ENCODE measurements around the gene COL27A1.
"Not testable (repeated sequence)": the region's sequence is repeated elsewhere in the genome, so short reads cannot be mapped to it uniquely, and the experiment has no call there.

Gene COL27A1

GRCh38 chr9:114311571-114312512 is 156.5 kb downstream of the COL27A1 start:
- no peak for DNase-seq

- DNase-seq: no peak
Observed at GRCh38 chr9:114312513-114312875, 157.2 kb downstream of the COL27A1 start.

GRCh38 chr9:114313186-114313585 is 157.8 kb downstream of the COL27A1 start:
- DNase-seq: no peak

- DNase-seq: no peak
Observed at GRCh38 chr9:114314256-114314867, 159.0 kb downstream of the COL27A1 start.

GRCh38 chr9:114314881-114315722 is 159.8 kb downstream of the COL27A1 start:
- no peak for DNase-seq

- DNase-seq: no peak
Observed at GRCh38 chr9:114315723-114316363, 160.5 kb downstream of the COL27A1 start.

GRCh38 chr9:114316605-114317230 is 161.4 kb downstream of the COL27A1 start:
- DNase-seq: no peak

- DNase-seq: no peak
Observed at GRCh38 chr9:114317665-114318357, 162.5 kb downstream of the COL27A1 start.

- no peak for DNase-seq
Observed at GRCh38 chr9:114318416-114318815, 163.1 kb downstream of the COL27A1 start.

GRCh38 chr9:114319147-114319546 is 163.8 kb downstream of the COL27A1 start:
- DNase-seq: no peak

GRCh38 chr9:114320710-114321109 is 165.4 kb downstream of the COL27A1 start:
- not testable (repeated sequence) for DNase-seq

GRCh38 chr9:114321759-114322158 is 166.4 kb downstream of the COL27A1 start:
- DNase-seq: no peak

- DNase-seq: not testable (repeated sequence)
Observed at GRCh38 chr9:114322160-114322818, 167.0 kb downstream of the COL27A1 start.

- not testable (repeated sequence) for DNase-seq
Observed at GRCh38 chr9:114322831-114323531, 167.6 kb downstream of the COL27A1 start, which contains the start of gene ORM1. TSS of gene ORM1 (plus strand) at chr9:114323098. CDS start at chr9:114323134, 36 bp downstream.

- DNase-seq: not testable (repeated sequence)
Observed at GRCh38 chr9:114323849-114324248, 168.5 kb downstream of the COL27A1 start.

GRCh38 chr9:114324492-114324891 is 169.2 kb downstream of the COL27A1 start:
- no peak for DNase-seq

- DNase-seq: not testable (repeated sequence)
Observed at GRCh38 chr9:114324965-114325364, 169.6 kb downstream of the COL27A1 start.

GRCh38 chr9:114325684-114326254 is 170.4 kb downstream of the COL27A1 start:
- DNase-seq: not testable (repeated sequence)

GRCh38 chr9:114327749-114328148 is 172.4 kb downstream of the COL27A1 start:
- no peak for DNase-seq

GRCh38 chr9:114328357-114328820 is 173.1 kb downstream of the COL27A1 start:
- not testable (repeated sequence) for DNase-seq
